ENCODE measurements around the gene BTNL9. TPM values are rescaled to one million over a fixed set of nuclear protein-coding genes. Genes with fewer than 3 reads are reported as not detected.
"Not testable (repeated sequence)": the region's sequence is repeated elsewhere in the genome, so short reads cannot be mapped to it uniquely, and the experiment has no call there.

The BTNL9 gene
- total RNA-seq, 1 experiment from 2014 or later, result not detected

DNA sequence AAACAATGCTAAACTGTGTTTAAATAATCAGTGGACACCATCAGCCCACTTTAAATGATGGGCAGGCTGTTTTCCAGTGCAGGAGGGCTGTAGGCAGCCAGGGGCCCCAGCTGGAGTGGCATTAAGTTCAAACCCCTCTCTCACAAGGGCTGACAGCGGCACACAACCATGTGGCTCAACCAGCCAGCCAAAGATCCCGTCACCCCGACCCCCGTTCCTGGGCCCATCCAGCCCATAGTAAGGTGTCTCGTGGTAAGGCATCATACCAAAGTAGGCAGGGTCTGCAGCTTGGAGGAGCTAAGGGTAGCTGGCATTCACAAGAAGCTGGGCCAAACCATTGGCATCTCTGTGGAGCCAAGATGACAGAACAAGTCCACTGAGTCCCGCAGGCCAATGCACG is 24.9 kb downstream of the BTNL9 start:
- DNase-seq, result no peak
- H3K4me1 ChIP-seq, result no peaks in the 10 kb centered on the region
- no peak overlapping the region for H3K27ac ChIP-seq
- no peak overlapping the region for H3K4me3 ChIP-seq
- H3K27me3 ChIP-seq, result peaks cover 6% of the 10 kb centered on the region
- no peaks in the 10 kb centered on the region for H3K36me3 ChIP-seq
- no peaks in the 10 kb centered on the region for H3K9me3 ChIP-seq (replicated peaks)

DNA sequence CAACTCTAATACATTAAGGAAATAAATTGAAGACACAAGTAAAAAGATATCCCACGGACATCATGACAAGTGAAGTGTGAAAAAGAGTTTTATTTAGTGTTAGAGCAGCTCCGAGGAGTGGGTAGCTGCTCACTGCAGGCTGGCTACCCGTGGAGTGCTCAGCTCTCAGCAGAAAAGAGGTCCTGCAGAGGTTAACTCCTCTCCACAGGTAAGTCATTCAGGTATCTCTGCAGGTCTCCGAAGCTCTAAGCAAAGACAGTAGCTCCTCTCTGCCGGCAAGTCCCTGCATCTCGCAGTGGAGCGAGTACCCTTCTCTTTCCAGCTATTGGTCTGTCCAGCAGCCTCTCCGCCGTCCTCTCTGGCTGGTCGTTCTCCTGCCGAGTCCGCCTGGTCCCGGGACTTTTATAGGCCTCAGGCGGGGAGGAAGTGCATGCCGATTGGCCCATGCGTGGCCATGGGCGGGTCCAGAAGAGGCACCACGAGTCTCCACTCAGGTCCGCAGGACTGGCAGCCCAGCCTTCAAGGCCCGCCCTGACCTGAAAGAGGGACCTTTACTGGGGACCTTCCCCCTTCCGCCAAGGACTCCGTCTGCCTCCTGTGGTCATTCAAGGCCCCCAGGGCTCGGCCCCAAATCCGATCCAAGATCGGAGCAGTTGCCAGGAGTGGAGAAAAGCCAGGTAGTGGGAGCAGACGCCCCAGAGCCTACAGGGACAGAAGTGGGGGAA is 29.9 kb downstream of the BTNL9 start:
- Histone ChIP-seq H3K4me3 (no peak overlapping the region), H3K27me3 (peaks cover 4% of the 10 kb centered on the region; the same call in 1 of the 2 replicates)
- DNase-seq, result no peak

DNA sequence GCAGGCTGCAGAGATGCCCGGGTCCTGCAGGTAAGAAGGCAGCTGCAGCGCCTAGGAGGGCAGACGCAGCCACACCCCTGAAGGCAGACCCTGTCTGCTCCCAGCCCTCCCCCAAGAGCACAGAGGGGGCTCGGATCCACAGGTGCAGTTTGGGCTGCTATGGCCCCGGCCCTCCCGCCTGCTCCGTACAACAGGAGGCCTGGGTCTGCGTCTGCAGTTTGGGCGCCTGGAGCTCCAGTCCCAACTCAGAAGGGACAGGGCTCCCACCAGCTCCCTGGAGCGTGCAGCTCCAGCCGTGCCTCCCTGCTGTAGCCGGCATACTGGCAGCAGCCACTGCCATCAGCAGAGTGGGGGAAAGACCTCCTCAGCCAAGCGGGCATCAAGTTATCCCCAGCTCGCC is 30.5 kb downstream of the BTNL9 start:
- Histone ChIP-seq H3K9me3 (replicated peaks) (no peaks in the 10 kb centered on the region), H3K27me3 (peaks cover 4% of the 10 kb centered on the region; the same call in 1 of the 2 replicates), H3K4me3 (no peak overlapping the region), H3K36me3 (no peaks in the 10 kb centered on the region), H3K4me1 (no peaks in the 10 kb centered on the region), H3K27ac (no peak overlapping the region)
- DNase-seq, result no peak

More for the DNA sequence above, 29.9 kb downstream of the BTNL9 start:
- H3K4me1 ChIP-seq, result no peaks in the 10 kb centered on the region
- H3K36me3 ChIP-seq, result no peaks in the 10 kb centered on the region
- no peaks in the 10 kb centered on the region for H3K9me3 ChIP-seq (replicated peaks)
- H3K27ac ChIP-seq, result no peak overlapping the region

DNA sequence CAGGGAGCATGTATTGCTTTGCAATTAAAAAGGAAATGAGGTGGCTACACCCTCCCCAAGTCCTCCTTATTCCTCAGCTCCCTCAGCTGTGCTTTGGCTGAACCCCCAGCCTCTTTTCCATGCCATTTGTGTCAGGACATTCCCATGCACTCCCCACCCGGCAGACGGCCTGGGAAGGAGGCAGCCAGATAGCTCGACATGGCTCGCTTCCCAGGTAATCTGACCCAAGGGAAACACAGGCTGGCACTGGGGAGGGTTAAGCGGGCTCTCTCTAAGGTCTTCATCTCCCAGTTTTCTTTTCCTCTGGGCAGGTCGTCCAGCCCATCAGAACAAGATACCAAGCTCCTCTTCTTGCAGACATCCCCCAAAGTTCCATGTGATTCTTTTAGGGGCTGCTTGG is 31.2 kb downstream of the BTNL9 start:
- no peaks in the 10 kb centered on the region for H3K9me3 ChIP-seq (replicated peaks)
- no peaks in the 10 kb centered on the region for H3K36me3 ChIP-seq
- no peak for DNase-seq
- peaks cover 4% of the 10 kb centered on the region; the same call in 1 of the 2 replicates for H3K27me3 ChIP-seq
- no peak overlapping the region for H3K27ac ChIP-seq
- H3K4me1 ChIP-seq, result no peaks in the 10 kb centered on the region
- H3K4me3 ChIP-seq, result no peak overlapping the region

DNA sequence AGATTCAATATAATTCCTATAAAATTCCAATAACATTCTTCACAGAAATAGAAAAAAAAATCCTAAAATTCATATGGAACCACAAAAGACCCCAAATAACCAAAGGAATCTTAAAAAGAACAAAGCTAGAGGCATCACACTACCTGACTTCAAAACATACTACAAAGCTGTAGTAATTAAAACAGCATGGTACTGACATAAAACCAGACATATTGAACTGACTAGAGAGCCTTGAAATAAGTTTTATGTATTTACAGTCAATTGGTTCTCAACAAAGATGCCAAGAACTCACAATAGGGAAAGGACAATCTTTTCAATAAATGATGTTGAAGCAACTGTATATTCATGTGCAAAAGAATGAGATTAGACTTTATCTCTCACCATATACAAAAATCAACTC is 36.9 kb downstream of the BTNL9 start:
- no peaks in the 10 kb centered on the region for H3K36me3 ChIP-seq
- H3K27me3 ChIP-seq, result no peaks in the 10 kb centered on the region; the same call in 1 of the 2 replicates
- no peak for DNase-seq
- H3K27ac ChIP-seq, result no peak overlapping the region
- no peak overlapping the region for H3K4me3 ChIP-seq
- H3K9me3 ChIP-seq (replicated peaks), result no peaks in the 10 kb centered on the region
- H3K4me1 ChIP-seq, result no peaks in the 10 kb centered on the region

DNA sequence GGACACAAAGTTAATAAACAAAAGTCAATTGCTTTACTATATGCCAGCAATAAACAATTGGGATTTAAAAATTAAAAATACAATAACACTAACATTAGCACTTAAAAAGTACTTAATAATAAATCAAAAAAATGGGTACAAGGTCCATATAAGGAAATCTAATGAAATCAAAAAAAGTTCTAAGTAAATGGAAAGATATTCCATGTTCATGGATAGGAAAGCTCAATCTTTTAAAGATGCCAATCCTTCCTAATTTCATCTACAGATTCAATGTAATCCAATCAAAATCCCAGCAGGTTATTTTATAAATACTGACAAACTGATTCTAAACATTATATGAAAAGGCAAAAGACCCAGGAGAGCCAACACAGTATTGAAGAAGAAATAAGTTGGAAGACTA is 41.9 kb downstream of the BTNL9 start:
- H3K27me3 ChIP-seq, result no peaks in the 10 kb centered on the region
- H3K4me3 ChIP-seq, result no peak overlapping the region
- no peaks in the 10 kb centered on the region for H3K4me1 ChIP-seq
- H3K36me3 ChIP-seq, result no peaks in the 10 kb centered on the region
- no peaks in the 10 kb centered on the region; the same call in 1 of the 2 replicates for H3K9me3 ChIP-seq (replicated peaks)
- DNase-seq, result no peak
- H3K27ac ChIP-seq, result no peak overlapping the region

DNA sequence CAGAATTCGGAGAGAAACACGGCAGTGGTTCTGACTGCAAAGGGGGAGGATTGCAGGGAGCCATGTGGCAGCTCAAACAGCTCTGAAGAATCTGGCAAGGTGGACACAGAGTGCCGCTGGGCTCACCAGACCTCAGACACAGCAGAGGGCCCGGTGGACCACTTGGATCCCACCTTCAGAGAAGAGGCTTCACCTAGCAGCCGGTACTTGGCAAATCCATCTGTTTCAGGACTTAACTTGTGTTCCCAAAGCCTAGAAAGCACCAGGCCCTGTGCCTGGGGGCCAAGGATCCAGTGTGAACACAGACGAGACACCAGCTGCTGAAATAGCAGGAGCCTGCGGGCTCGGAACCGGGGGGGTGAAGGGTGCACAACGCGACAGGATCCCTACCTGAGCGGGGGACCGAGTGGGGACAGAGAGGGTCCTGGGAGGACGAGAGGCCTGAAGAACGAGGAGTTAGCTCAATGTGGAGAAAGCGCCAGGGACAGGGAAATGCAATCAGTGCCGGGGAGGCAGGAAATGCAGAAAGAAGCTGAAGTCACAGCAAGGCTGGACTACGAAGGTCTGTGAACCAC is 44.6 kb downstream of the BTNL9 start:
- no peak overlapping the region for H3K27ac ChIP-seq
- DNase-seq, result no peak
- no peaks in the 10 kb centered on the region for H3K36me3 ChIP-seq
- H3K4me3 ChIP-seq, result no peak overlapping the region
- no peaks in the 10 kb centered on the region for H3K4me1 ChIP-seq
- no peaks in the 10 kb centered on the region for H3K27me3 ChIP-seq
- no peaks in the 10 kb centered on the region; the same call in 1 of the 2 replicates for H3K9me3 ChIP-seq (replicated peaks)

DNA sequence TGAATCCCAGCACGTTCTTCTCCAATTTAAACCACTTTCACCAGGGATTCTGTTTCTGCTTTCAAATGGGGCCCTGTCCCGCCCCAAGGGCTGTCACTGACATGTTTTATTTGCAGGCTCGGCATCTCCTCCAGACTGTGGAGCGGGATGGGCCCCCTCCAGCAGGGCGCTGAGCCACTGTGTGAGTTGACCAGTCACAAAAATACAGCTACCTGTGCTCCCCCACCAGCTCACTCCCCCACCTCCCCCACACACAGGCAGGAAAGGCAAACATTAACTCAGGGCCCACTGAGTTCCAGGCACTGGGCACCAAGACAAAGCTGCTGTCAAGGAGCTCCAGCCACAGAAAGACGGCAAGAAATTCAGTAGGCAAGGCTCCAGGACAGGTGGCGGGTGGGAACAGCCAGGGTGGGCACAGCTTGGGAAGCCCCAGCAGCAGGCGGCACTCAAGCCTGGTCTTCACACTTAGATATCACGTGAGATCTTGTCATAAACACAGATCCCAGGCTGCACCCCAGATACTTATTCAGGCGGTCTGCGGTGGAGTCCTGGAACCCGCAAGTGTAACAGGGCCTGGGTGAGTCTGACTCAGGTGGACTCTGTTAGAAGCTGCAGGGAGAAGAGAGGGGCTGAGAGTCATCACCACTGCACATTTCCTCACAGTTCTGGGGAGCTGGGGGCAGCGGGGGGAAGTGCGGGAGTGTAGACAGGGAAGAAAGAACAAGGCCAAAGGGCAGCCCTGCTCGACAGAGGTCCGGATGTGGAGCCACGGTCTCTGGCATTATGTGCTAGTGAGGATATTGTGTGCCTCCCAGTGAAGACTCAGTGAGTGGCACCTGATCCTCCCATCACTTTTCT is 46.2 kb downstream of the BTNL9 start:
- H3K9me3 ChIP-seq (replicated peaks), result no peaks in the 10 kb centered on the region; the same call in 1 of the 2 replicates
- H3K4me3 ChIP-seq, result no peak overlapping the region
- no peaks in the 10 kb centered on the region for H3K27me3 ChIP-seq
- DNase-seq, result no peak
- H3K36me3 ChIP-seq, result no peaks in the 10 kb centered on the region
- no peaks in the 10 kb centered on the region for H3K4me1 ChIP-seq
- H3K27ac ChIP-seq, result no peak overlapping the region

DNA sequence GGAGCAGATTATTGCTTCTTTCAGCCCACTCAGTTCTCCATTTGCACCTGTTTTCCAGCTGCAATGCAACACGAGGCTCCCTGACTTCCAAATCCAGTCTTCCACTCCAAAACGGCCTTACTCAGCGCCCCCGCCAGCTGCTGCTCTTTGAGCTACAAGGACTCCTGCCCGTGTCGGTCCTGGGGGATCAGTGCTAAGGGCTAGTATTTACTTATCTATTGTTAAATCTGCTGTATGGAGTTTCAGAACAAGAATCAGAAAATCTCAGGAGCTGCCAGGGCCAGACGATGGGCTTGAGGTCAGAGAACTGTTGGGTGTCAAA is 46.8 kb downstream of the BTNL9 start:
- Histone ChIP-seq H3K27ac (no peak overlapping the region), H3K4me1 (no peaks in the 10 kb centered on the region), H3K4me3 (no peak overlapping the region), H3K36me3 (no peaks in the 10 kb centered on the region), H3K27me3 (no peaks in the 10 kb centered on the region), H3K9me3 (replicated peaks) (no peaks in the 10 kb centered on the region; the same call in 1 of the 2 replicates)
- DNase-seq, result peak in 1 of 2 experiments; percentile 23

DNA sequence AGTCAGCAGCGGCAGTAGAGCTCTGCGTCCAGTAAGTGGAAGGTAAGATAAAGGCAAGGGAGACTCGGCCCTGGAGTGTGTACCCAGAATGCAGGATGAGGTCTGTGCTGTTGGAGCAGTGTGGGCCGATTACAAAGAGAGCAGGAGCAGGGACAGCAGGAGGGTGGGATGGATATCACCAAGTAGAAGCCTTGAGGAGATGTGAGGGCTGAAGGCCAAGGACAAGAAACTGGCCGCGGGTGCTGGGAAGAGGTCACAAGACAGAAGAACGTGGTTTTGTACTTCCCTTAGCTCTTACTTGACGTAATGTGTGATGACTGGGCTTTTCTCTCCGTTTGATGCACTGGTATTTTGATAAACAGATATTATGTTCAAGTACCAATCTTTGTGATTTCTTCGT is 47.2 kb downstream of the BTNL9 start:
- Histone ChIP-seq H3K4me3 (no peak overlapping the region), H3K27ac (no peak overlapping the region), H3K27me3 (no peaks in the 10 kb centered on the region), H3K9me3 (replicated peaks) (no peaks in the 10 kb centered on the region; the same call in 1 of the 2 replicates), H3K4me1 (no peaks in the 10 kb centered on the region), H3K36me3 (no peaks in the 10 kb centered on the region)
- no peak for DNase-seq

DNA sequence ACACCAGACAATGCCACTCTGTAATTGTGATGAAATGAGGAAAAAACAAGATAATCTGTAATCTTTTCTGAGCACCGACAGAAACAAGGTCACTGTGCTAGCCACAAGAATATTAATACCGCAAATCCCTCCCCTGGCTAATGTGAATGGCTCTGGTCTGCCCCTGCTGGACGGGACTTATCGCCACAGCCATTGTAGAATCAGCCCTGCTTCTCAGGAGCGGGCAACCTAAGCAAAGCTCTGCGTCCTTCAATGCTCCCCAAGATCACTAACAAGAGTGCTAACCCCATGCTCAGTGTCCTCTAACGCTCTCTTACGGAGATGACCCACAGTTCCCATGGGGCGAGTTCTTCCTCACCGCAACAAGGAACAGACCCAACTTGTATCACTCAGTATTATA is 48.2 kb downstream of the BTNL9 start:
- no peaks in the 10 kb centered on the region for H3K27me3 ChIP-seq
- H3K36me3 ChIP-seq, result no peaks in the 10 kb centered on the region
- peak in 1 of 2 experiments; percentile 25 for DNase-seq
- no peaks in the 10 kb centered on the region; the same call in 1 of the 2 replicates for H3K9me3 ChIP-seq (replicated peaks)
- no peaks in the 10 kb centered on the region for H3K4me1 ChIP-seq
- H3K27ac ChIP-seq, result no peak overlapping the region
- no peak overlapping the region for H3K4me3 ChIP-seq

DNA sequence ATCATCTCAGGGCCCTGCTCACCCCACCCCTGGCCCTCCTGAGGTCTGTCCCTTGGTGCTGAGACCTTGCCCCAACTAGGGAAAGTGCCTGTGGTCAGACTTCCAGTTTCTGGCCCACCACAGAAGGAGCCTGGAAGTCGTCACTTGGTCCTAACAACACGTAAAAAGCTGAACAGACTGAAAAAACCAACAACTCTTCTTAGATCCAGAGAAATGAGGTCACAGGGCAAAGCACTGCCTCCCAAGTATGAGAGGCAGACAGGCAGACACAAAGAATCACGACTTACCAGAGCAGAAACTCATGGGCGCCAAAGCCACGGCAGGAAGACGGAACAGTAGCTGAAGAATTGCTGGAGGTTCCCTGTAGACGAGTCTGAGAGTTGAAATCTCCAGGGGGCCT is 52.4 kb downstream of the BTNL9 start:
- Histone ChIP-seq H3K9me3 (replicated peaks) (no peaks in the 10 kb centered on the region), H3K27ac (no peak overlapping the region), H3K36me3 (no peaks in the 10 kb centered on the region), H3K27me3 (no peaks in the 10 kb centered on the region), H3K4me3 (no peak overlapping the region), H3K4me1 (no peaks in the 10 kb centered on the region)
- no peak for DNase-seq

DNA sequence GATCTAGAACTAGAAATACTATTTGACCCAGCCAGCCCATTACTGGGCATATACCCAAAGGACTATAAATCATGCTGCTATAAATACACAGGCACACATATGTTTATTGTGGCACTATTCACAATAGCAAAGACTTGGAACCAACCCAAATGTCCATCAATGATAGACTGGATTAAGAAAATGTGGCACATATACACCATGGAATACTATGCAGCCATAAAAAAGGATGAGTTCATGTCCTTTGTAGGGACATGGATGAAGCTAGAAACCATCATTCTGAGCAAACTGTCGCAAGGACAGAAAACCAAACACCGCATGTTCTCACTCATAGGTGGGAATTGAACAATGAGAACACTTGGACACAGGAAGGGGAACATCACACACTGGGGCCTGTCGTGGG is 55.1 kb downstream of the BTNL9 start:
- H3K27me3 ChIP-seq; H3K36me3 ChIP-seq; H3K4me1 ChIP-seq; H3K27ac ChIP-seq; H3K4me3 ChIP-seq; H3K9me3 ChIP-seq (replicated peaks); DNase-seq: not testable (repeated sequence)

DNA sequence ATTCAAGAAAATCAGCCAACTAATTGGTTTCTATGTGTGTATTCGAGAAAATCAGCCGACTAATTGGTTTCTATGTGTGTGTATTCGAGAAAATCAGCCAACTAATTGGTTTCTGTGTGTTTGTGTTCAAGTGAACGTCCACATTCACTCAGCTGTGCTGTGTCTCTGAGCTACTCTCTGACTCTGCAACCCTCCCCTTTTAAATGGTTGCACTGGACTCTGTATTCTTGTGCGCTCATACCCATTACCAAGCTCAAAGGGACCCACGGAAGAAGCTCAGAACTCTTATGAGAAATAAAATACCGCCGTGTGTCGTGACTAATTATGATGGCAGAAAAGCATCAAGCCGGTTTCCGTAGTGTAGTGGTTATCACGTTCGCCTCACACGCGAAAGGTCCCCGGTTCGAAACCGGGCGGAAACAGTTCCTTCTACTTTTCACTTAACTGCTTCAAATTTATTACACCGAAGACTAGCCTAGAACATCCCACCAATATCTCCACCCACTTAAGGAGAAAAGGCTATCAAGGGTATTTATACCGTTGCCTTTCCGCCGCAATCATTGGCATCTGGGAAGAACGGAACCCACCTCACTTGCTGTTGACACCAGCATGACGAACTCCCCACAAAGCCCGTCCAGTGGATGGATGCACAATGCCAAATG is 56.8 kb downstream of the BTNL9 start:
- not testable (repeated sequence) for H3K27ac ChIP-seq; H3K27me3 ChIP-seq; DNase-seq; H3K4me3 ChIP-seq; H3K4me1 ChIP-seq; H3K9me3 ChIP-seq (replicated peaks); H3K36me3 ChIP-seq

DNA sequence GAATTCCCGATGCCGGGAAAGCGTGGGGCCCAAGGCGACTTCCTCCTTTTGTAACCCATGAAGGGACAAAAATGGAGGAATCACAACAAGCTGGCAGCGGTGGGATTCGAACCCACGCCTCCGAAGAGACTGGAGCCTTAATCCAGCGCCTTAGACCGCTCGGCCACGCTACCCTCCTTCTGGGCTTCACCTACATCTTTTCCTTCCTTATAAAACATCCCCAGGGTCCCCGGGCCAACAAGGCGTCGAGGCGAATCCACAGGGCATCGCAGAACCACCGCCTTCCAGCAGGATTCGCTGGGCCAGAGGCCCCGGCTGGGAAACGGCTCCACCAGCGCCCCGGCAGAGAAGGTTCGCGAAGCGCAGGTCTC is 57.3 kb downstream of the BTNL9 start:
- not testable (repeated sequence) for H3K9me3 ChIP-seq (replicated peaks); H3K27me3 ChIP-seq; H3K27ac ChIP-seq; H3K36me3 ChIP-seq; H3K4me3 ChIP-seq; DNase-seq; H3K4me1 ChIP-seq

Data from SJCRH30 (cell line).